ENCODE measurements around the gene PDCD1LG2.
"Not testable (repeated sequence)": the region's sequence is repeated elsewhere in the genome, so short reads cannot be mapped to it uniquely, and the experiment has no call there.

Gene PDCD1LG2

GRCh38 chr9:5569891-5570290 is 59.6 kb downstream of the PDCD1LG2 start:
- no peak for DNase-seq

GRCh38 chr9:5571629-5572232 is 61.4 kb downstream of the PDCD1LG2 start:
- DNase-seq = no peak

GRCh38 chr9:5574097-5574496 is 63.8 kb downstream of the PDCD1LG2 start:
- no peak for DNase-seq

DNA sequence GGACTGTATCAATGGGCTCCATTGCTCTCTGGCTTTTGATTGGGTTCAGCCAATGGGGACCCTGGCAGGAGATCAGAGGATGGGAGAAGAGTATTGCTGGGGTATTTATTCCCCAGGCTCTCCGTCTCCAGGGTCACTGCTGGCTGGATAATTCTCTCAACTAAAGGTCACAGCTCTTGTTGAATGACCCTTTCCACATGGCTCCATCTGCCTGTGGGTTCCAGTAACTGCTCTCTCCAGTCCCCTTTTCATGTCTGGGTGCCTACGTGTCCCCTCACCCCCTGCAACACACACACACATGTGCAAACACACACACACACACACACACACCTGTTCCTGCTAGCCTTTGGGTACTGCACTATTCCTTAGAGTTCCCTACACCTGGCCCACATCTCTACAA is 64.7 kb downstream of the PDCD1LG2 start:
- no peak for DNase-seq

- no peak for DNase-seq
Measured at GRCh38 chr9:5577225-5577624, 66.9 kb downstream of the PDCD1LG2 start.

- no peak for DNase-seq
Measured at GRCh38 chr9:5578018-5578697, 67.8 kb downstream of the PDCD1LG2 start.

GRCh38 chr9:5578698-5579085 is 68.4 kb downstream of the PDCD1LG2 start:
- DNase-seq = no peak

DNA sequence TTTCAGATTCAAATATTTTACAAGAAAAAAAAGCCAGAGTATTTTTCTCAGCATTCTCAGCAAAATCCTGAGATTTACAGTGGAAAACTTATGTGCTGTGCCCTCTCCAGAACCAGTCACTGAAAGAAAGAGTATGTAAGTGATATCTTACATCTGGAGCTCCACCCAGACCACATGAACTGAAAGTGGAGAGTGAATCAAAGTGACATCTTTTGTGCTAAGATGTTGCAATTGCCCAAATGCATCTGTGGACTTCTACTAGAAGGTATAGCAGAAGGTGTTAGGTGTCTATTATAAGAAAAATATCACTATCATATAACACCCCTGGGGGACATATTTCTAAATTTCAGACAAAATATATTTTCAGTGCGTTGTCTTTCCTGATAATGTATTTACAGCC is 69.5 kb downstream of the PDCD1LG2 start:
- DNase-seq = no peak

GRCh38 chr9:5580650-5581049 is 70.3 kb downstream of the PDCD1LG2 start:
- DNase-seq = no peak

DNA sequence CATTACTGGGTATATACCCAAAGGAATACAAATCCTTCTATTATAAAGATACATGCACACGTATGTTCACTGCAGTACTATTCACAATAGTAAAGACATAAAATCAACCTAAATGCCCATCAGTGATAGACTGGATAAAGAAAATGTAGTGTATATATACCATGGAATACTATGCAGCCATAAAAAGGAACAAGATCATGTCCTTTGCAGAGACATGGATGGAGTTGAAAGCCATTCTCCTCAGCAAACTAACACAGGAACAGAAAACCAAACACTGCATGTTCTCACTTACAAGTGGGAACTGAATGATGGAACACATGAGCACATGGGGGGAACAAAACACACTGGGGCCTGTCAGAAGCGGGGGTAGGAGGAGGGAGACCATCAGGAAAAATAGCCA is 71.4 kb downstream of the PDCD1LG2 start:
- not testable (repeated sequence) for DNase-seq

DNA sequence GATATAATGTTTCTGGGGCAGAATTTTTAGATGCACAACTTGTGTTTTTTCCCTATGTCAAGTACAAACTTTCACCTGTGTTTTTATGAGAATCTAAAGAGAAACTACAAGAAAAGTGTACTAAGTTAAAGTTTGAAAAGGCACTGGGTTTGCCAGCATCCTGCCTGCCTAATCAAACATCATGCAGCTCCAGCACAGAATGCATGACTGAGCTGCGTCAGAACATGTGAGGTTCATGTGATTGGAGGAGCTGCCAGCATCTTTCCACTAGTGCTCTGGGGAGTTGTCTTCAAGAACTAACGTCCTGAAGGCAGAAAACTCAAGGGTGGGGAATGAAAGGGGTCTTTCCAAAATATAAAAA is 72.5 kb downstream of the PDCD1LG2 start:
- DNase-seq = no peak

DNA sequence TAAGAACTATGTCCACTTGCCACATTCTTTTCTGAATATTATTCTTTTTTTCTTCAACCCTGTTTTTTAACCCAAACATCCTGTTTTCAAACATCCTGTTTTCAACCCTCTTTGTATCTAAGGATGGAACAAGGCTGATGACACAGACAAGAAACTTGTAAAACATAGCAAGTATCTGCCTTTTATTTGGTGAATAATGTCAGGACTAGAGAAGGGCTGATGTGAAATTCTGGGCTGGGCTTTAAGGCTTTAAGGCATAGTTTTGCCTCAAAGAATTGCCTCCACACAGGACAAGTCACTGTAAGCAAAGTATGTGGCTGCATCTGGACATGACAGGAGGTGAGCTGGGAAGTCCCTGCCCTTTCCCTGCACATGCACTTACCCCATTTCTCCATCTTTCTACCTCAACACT is 76.1 kb downstream of the PDCD1LG2 start:
- DNase-seq = no peak

DNA sequence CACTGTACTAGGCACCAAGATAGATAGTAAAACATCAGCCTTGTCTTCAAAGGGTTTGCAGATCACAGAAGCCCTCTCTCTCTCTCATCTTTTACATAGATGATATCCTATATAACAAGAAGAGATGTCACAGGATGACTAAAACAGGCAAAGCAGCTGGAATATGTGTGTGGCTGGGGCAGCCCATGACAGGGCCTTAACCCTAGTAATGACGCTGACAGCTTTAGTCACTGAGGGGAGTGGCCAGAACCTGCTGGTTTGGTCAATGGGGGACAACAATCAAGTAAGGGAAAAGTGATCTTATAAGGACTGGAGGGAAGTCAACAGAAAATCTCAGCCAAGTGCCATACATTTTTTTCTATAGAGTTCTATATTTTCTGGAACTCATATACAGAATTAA is 76.7 kb downstream of the PDCD1LG2 start:
- DNase-seq = no peak

GRCh38 chr9:5592231-5592630 is 81.9 kb downstream of the PDCD1LG2 start:
- DNase-seq = no peak

GRCh38 chr9:5592904-5593303 is 82.6 kb downstream of the PDCD1LG2 start:
- DNase-seq = no peak

DNA sequence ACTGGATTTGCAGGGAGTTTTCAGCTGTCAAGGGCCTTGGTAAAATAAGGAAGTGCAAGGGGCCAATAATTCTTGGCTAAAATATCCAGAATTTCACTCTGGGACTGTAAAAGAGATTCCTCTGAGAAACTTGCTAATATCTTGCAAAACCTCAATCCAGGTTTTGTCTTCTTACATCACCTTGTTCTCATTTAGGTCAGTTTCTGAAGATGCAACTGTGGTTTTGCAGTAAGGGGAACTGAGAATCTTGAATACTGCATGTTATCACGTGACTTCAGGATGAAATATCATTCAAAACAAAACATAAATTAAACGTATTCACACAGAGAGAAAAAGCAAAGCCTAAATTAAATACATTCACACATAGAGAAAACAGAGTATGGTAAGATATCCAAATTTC is 83.6 kb downstream of the PDCD1LG2 start:
- no peak for DNase-seq

- DNase-seq = no peak
Measured at GRCh38 chr9:5596173-5596572, 85.8 kb downstream of the PDCD1LG2 start.

- no peak for DNase-seq
Measured at GRCh38 chr9:5608298-5609225, 98.2 kb downstream of the PDCD1LG2 start.

- DNase-seq = no peak
Measured at GRCh38 chr9:5609226-5609596, 98.9 kb downstream of the PDCD1LG2 start.

DNA sequence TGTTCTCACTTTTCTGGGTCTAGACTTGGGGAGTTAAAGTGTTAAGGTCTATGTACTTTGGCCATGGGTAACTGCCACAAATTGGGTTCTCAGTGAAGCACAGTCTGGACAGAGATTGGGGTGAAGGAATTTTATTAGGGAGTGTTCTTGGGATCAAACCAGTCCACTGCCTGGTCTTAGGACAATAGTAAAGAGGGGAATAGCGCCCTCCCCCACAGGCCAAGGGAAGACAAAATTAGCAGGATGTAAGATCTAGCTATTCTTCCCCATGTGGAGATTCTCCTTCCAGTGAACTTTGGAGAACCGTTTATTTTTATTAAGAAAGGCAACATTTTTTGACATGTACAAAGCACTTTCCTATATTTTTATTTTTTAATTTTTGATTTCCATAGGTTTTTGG is 100.2 kb downstream of the PDCD1LG2 start:
- no peak for DNase-seq

- no peak for DNase-seq
Measured at GRCh38 chr9:5611321-5612184, 101.2 kb downstream of the PDCD1LG2 start.

- no peak for DNase-seq
Measured at GRCh38 chr9:5612185-5612530, 101.8 kb downstream of the PDCD1LG2 start.

DNA sequence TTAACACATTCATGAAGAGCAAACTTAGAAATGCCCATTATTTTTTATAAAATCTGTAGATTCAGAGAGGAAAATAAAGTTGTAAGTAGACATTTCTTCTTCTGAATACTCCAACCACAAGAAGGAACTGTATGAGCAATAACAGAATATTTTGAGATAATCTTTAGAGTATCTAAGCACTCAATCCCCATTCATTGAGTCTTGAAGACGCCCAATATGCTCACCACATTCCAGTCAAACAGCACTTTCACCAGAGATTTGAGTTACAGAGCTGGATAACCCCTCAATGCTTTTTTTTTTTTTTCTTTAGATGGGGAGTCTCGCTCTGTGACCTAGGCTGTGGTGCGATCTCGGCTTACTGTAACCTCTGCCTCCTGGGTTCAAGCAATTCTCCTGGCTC is 103.9 kb downstream of the PDCD1LG2 start:
- no peak for DNase-seq
